Stimulated activated CD4-positive, alpha-beta T cell treated with anti-CD3 and anti-CD28 coated beads, Interleukin-1b, Interleukin-23, amount 100 ng/mL, for 24 hours (primary cell): ENCODE results near the gene WDFY2.

Source experiments
- DNase-seq, 4 experiments: peaks; one replicate each; pipeline ENCODE4 v3.0.0-alpha.2; 2020; ENCODE audit warnings: low read depth in 4 of 4, low spot score in 1 of 4

Gene WDFY2

DNA sequence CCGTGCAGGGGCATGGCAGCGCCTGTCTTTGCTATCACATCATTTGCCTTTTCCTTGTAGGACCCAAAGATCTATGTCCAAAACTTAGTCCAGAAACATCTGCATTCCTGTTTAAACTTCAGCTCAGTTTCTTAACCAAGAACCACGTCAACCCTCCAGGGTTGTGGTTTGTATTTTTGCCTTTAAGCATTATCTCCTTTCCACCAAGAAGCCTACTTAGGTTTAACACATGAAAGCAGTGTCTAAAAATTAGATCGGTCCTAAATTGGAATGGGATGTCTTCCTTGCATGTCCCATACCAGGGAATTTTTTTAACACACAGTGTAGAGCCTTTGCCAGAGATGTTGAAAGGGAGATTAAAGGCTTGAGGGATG lies 180.9 kb downstream of the WDFY2 start:
- no peak for DNase-seq

DNA sequence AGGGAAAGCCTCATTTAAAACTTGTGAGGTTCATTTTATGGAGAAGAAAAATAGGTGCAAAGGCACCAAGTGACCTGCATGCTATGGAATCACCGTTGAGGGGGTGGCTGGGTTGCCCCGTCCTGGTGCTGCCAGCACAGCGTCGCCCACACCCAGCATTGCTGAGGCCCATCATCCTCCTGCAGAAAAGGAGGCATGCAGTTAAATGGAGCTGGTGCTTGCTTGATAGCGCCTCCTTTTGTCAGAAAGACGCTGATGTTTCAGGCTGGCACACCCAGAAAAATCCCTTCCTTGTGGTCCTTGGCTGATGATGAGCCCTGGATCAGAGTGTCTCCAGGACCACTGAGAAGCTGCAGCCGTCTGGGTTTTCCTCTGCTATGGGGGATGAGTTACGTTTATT lies 182.8 kb downstream of the WDFY2 start:
- no peak for DNase-seq

DNA sequence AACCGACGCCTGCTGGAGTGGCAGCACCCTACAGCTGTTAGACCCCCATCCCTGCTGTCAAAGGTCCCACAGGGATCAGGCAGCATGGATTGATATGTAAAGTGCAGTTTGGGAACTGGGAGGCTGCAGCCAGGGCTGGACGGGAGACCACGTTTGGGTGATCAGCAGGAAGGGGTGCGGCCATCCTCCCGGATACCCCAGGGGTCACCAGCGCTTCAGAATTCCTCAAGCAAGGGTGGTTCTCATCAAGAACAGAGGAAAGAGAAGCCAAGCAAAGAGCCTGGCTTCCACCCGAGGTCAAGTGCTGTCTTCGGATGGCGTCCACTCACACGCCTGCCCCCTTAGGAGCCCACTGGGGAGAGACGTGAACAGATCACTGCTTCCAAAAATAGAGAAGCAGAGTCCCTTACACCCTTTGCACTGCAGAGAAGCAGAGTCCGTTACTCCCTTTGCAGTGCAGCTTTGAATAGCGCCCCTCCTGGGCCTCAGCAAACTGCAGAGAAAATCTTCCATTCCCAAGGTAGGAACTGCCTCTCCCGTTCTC lies 184.2 kb downstream of the WDFY2 start:
- no peak for DNase-seq

DNA sequence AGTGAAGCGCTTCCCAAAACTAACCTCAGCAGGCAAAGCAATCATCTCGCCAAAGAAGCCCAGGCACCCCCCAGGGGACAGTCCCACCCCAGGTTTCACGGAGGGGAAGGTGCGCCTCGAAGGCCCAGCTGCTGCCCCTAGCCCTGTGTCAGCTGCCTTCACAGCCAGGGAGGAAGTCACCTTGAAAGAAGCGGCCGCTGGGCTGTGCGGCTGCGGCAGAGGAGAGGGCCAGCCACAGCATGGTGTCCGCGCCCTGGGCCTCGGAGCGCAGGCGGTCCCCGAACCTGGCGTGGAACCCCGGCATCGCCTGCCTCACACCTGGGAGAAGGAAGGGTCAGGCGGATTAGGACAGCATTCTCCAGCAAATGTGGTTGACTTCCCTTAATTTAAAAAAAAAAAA lies 184.7 kb downstream of the WDFY2 start:
- no peak for DNase-seq

DNA sequence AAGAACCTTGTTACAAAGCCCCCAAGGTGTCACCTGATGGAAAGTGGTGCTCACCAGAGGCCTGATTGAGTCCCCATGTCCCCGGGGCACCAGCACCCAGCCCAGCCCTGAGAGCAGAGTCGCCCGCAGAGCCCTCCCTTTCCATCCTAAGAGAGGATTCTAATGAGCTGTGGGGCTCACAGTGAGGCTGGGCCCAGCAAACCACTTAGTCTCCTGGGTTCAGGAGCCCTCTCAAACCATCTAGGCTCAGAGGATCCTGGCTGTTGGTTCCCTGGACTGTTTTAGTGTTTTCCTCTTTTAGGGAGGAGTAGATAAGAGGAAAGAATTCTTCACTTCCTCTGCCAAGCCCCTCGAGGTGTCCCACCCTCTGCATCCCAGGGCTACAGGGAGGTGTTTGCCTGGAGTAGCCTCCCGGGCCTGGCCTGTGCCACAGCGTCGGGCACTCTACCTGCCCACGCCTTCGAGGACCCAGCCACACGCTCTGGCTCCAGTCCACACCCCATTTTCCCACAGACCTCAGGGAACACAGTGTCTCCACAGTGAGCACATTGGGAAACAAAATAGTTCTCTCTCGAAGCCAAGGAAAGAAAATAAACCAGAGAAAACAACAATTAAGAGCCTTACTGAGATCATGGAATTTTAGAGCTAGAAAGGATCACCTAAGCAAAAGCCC lies 185.3 kb downstream of the WDFY2 start:
- DNase-seq, result no peak

DNA sequence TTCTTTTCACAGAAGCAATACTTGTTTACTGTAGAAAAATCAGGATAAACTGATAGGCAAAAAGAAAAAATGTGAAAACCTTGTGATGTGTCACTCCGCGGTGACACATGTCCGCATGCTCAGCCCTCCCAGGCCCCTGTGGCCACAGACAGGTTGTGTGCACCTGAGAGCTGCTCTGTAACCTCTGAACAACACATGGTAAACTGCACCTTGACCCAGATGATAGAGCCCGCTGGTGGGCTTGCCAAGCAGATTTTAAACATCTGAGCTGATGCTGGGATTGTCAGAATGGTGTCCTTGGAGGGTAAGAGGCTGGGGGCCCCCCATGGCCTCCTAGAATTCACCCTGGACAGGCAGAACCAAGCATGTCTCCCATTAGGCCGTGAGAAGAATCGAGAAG lies 185.9 kb downstream of the WDFY2 start:
- no peak for DNase-seq

DNA sequence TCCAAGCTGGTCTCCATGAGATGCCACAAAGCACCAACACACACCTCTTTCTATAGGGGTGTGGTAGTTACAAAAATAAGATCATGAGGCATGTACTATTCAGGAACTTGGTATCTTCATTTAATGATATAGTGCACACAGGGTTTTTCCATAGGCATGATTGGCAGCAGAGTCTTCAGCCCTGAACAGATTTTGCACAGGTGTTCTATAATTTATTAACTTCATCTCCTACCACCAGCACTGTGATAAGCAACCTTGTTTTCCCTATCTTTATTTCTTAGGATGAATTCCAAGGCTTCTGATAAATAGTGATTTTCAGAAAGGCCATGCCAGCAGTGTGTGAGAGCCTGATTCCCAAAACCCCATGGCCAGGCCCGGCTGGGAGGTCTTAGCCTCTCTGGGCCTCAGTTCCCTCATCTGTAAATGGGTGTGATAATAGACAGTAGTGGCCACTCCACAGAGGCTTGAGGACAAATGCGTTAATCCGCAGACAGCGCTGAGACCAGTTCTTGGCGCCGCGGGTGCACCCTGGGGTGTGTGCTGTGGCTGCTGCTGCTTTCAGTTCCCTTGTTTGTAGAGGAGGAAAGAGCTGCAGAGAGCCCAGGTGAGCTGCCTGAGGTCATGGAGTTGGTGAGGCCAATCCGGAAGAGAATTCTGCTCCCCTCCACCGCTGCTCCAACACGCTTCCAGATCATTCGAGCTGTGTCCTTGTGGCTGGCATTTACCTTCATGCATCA lies 186.6 kb downstream of the WDFY2 start:
- DNase-seq, result no peak

DNA sequence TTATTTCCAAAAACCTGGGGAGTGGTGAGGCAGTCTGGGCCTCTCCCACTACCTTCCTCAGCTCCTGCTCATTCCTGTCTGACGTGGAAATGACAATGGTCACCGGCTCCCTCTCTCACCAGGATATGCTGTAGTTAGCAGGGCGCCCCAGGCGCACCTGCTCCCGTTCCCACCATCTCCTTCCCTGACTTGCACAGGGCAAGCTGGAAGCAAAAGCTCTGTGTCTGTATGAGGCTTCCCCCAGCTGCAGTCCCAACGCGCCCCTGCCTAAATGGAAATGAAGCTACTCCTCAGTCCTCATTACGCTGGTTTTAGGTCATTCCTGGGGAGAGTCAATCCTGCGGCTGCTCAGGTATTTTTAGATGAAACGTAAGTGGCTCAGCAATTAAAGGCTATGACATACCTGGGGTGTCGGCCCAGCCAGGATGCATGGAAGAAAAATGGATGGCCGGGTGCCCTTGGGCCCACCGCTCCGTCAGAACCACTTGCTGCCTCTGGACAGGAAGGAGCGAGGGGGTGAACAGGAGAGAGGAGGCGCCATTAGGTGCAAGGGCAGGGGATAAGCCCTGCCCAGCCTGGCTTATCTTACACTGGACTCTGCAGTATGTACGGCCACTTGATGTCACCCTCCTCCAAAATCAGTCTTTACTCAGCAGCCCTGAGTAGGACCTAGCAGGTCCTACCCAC lies 187.3 kb downstream of the WDFY2 start:
- DNase-seq, result no peak

DNA sequence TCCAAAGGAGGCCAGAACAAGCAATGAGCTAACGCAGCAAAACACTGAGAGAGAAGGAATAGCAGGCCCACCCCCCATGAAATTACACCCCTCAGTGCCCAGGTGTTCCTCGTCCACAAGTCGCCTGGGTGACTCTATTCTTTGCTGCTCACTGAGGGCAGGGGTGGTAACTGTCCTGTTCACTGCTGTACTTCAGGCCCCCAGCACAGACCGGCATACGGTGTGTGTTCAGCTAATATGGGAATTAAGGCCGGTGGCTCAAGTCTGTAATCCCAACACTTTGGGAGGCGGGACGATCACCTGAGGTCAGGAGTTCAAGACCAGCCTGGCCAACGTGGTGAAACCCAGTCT lies 187.8 kb downstream of the WDFY2 start:
- no peak for DNase-seq

DNA sequence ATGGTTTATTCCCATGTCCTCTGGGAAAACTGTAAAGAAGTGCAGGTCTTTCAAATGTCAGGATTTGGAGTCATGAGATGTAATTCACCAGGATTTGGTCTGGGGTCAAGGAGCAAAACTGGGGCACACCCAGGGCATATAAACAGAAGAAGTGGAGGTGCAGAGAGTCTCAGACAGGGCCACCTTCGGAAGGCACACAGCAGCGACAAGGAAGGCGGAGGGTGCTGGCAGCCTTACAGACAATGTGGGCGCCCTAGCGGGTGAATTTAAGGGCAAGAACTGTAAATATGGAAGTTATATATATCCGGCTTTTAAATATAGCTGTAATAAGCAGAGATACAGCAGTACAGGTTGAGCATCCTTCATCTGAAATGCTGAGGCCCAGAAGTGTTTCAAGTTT lies 188.5 kb downstream of the WDFY2 start:
- DNase-seq, result no peak

DNA sequence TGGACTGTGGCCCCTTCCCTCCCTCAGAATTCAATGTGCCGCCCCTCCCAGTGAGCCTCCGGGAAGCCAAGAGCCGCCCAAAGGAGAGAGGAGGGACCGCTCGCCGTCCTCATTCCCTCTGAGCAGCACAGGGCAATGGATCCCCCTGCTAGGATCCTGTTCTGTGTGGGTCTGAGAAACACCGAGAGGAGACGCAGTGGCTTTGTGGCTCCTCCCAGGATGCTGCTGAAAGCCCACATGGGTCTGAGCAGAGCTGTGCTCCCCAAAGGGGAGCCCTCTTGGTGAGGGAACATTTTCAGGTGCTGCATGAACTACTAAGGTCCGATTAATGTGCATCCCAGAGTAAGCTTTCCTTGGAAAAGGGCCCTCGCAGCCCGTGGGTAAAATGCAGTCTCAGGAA lies 189.3 kb downstream of the WDFY2 start:
- DNase-seq, result no peak

DNA sequence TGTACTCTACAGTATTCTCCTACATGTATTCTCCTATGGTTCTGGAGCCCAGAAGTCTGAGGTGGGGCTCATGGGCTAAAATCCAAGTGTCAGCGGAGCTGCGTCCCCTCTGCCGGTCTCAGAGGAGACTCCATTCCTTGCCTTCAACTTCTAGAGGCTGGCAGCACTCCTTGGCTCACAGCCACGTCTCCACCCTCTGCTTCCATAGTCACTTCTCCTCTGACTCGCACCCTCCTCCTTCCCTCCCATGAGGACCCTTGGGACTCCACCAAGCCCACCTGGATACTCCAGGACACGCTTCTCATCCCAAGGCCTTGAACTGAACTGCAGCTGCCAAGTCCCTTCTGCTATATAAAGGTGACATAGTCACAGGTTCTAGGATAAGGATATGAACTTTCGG lies 191.9 kb downstream of the WDFY2 start:
- DNase-seq, result no peak

DNA sequence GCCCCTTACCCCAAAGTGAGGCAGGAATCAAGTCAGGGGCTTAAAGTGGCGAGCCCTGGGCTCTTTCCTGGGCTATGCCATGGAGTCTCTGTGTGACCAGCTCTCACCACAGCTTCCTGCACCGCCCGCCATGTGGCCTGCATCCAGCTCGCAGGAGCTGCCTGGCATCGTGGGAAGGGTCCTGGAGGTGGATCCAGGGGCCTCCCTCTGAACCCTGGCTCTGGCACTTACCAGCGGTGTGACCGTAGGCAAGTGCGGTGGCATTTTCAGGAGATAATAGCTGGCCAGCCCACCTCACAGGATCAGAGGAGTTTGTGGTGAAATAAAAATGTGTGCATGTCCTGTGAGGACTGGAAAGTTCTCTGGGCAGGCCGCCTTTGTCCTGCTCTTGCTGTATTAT lies 193.7 kb downstream of the WDFY2 start:
- no peak for DNase-seq

DNA sequence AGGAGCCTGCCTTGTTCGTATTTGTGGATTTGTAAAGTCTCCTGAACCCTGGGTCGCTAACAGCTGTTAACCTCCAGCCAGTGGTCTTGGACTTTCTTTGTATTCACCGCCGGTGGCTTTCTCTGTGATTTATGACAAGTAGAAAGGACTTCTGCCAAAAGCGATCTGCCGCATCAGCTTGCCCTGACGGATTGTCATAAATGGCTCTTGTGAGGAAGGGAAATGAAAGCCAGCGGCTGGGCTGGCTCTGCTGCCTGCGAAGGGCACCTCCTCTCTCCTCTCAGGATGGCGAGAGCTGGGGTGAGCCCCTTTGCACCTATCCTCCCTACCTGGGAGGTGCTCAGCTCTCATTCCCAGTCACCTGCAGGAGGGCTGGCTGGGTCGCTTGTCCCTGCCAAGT lies 194.1 kb downstream of the WDFY2 start:
- DNase-seq, result no peak

DNA sequence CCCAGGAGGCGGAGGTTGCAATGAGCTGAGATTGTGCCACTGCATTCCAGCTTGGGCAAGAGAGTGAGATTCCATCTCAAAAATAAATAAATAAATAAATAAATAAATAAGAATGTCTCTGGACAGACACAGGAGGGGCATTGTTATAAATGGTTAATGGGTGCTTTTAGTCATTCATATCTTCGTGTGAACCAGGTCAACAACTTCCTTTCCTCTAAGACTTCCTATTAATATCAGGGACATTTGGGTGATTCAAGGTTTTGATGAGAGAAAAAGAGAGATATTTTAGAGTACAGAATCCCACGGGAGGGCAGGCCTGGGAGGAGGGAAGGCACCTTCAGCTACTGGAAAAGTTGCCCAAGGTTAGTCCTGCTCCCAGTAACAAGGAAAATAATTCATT lies 195.8 kb downstream of the WDFY2 start:
- DNase-seq, result no peak

DNA sequence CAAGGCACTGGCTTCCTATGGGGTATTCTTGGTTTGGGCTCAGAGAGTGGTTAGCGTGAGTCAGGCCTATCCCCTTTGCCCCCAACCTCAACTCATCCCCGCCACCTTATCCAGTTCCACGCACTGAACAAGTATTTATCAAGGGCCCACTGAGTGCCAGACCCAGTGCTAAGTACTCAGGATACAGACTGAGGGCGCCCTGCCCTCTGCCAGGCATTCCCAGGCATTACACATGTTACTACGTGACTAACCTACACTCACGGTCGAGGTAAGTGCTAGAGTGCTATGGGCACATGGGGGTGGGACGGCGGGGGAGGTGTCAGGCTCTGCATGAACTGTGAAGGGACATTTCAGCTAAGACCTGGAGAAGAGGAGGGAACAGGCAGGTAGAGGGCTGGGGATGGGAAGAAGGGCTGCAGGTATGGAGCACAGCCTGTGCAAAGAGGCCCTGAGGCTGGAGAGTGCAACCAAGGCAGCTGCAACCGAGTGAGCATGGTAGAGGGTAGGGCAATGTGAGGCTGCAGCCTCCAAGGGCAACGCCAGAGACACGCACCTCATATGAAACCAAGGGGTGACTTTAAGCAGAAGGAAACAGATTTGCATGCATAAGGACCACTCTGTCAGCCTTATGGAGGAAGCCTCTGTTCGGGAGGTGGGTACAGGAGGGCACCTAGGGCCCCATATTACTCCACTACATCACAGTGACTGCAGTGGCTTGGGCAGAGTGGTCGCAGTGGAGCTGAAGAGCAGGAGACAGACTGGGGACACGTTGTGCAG lies 197.2 kb downstream of the WDFY2 start:
- no peak for DNase-seq

DNA sequence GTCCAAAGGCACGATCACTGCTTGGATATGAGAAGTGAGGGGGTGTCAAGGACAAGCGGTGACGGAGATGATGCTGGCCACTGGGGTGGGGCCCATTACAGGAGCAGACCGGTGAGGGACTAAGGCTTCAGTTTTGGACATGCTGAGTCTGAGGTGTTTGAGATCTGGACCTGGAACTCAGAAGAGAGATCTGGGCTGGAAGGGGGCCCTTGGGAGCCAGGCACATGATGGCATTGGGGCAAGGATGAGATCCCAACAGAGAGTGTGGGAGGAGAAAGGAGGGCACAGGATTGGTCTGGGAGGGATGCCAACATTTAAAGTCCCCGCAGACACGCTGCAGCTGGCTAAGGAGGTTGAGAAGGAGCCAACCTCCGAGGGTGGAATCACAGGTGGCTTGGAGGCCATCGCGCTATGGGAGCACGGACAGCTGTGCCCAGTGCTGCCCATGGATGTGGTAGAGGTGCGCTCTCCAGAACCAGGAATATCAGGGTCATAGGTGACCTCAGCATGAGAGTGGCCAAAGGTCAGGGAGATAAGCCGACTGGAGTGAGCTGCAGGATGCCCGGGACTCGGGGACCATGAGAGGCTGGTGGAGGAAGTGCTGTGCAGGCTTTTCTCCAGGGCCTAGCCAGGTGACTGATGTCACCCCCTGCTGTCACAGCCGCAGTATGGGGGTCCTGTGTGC lies 197.9 kb downstream of the WDFY2 start:
- DNase-seq, result no peak

DNA sequence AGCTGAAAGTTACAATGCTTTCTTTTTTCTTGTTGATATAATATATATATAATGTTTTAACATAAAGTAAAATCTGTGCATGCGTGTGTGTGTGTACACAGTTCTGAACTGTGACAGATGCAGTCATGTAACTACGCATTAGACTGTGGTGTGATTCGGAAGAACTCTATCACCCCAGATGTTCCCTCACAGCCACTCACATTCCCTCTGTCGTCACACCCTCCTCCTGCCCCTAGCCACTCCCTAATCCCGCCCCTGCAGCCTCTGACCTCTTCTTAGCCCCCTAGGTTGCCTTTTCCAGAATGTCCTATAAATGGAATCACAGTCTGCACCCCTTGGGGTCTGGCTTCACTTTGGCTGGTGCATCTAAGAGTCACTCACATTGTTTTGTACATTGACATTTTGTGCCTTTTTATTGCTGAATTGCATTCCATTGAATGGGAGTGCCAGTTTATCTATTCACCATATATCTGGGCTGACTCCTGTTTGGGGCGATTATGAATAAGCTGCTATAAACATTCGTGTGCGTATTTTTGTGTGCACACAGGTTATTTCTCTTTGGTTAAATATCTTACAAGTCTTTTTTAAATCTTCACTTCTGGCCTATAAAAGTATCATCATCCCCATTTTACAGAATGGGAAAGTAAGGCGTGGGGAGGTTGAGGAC lies 199.3 kb downstream of the WDFY2 start:
- no peak for DNase-seq

DNA sequence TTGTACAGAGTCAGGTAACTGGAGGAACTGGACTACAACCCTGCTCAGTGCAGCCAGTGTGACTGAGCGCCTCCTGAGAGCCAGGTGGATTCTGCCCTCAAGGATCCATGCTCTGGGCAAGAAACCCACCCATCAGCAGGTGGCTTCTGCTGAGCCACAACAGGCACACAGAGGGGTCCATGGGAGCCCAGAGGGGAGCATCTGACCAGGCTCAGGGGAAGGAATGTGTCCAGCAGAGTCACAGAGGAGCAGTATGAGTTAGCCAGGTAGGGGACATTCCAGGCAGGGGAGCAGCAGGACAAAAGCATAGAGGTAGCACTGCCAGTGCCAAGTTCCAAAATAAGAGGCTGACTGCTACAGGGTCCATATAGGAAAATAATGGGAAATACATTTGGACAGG lies 199.8 kb downstream of the WDFY2 start:
- no peak for DNase-seq

DNA sequence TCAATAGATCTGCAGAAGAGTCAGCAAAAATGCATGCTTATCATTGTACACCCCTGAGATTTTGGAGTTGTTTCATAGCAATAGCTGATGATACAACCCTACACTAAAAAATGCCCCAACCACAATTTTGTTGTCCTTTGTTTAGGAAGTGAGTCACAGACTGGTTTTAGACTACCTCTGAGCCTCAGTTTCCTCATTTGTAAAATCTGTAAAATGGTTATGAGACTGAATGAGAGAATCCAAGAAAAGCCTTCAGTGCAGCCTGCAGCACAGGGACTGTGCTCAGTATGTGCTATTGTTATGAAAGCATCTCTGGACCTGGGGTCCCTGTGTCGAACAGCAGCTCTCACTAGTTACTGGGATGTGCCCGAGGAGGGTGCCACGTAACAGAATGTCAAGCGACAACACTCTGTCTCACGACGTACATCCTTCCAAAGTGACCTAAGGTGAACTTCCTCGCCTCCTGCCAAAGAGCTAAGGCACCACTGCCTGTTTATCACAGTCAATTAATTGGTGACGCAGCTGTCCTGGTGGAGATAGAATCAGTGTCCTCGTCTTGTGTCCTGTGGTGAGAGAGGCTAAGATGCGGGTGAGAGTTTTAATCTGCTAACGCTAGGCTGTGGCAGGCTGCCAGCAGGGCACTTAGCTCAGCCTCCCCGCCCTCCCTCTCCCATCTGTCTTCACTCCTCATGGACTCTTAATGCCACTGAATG lies 201.6 kb downstream of the WDFY2 start:
- DNase-seq, result no peak
